GM21576 (cell line): ENCODE data around the gene WNT16.
"Not testable (repeated sequence)": the region's sequence is repeated elsewhere in the genome, so short reads cannot be mapped to it uniquely, and the experiment has no call there.

ENCODE experiments used
- ATAC-seq: cut with Tn5 transposase; IDR thresholded peaks from one replicate; pipeline ENCODE4 v1.9.1; 2021; ENCODE audit warnings: mild to moderate bottlenecking, moderate library complexity; ENCODE audit not compliant: unreplicated experiment

Gene WNT16

GRCh38 chr7:121328508-121329190, at the start of gene WNT16:
Gene WNT16, plus strand, starts transcription at chr7:121329000. Its CDS starts 293 bp downstream, at chr7:121329293.
- ATAC-seq, result no peak

- no peak for ATAC-seq
These were observed 49.7 kb upstream of the WNT16 start for GRCh38 chr7:121279060-121279620.

- no peak for ATAC-seq
These were observed 49.0 kb upstream of the WNT16 start for GRCh38 chr7:121279822-121280221.

DNA sequence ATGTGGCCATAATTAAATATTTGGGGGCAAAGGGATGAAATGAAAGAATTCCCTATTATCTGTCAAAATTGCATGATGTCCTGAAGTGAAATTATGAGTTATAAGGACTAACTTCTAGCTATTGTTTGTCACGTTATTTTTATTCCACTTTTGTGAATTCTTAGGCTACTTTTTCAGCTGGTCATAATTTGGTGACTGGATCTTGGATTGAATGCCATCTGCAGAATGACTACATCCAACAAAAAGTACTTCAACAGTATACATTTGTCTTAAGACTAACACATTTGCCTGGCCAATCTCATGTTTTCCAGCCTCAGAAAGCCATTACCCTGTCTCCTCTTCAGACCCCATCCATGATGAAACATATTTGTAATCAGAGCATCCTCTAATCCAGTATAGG, 48.1 kb upstream of the WNT16 start:
- no peak for ATAC-seq

GRCh38 chr7:121282129-121282528, 46.7 kb upstream of the WNT16 start:
- no peak for ATAC-seq

- ATAC-seq, result no peak
These were observed 43.6 kb upstream of the WNT16 start for GRCh38 chr7:121285066-121285667.

- no peak for ATAC-seq
These were observed 42.6 kb upstream of the WNT16 start for GRCh38 chr7:121286186-121286585.

DNA sequence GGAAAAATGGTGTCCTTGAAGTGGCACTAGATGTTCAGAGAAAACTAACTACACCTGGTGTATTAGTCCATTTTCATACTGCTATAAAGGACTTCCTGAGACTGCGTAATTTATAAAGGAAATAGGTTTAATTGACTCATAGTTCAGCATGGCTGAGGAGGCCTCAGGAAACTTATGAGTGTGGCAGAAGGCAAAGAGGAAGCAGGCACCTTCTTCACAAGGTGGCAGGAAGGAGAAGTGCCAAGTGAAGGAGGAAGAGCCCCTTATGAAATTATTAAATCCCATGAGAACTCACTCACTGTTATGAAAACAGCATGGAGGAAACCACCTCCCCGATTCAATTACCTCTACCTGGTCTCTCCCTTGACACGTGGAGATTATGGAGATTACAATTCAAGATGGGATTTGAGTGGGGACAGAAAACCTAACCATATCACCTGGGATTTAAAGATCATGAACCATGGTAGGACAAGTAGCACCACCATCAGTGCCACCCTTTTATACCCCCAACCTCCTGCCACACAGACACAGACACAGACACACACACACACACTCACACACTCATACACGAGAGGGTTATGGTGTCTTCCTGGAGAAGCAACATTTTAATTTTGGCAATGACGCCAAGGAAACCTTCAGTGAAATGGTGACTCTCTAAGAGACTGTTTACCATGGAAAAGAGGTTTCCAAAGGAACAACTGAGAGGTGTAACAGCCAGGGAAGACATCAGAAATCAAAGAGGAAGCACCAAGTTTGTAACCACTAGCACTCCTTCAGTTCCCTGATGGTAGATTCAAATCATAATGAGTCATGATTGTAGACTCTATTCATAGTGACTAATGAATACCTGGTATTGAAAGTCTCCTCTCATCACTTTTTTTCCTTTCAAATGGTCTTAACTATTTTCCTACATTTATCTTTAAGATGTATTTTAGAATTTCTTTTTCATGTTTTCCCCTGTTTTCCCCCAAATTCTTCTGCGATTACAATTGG, 41.8 kb upstream of the WNT16 start:
- ATAC-seq, result no peak

GRCh38 chr7:121288894-121289293, 39.9 kb upstream of the WNT16 start:
- ATAC-seq, result no peak

- not testable (repeated sequence) for ATAC-seq
These were observed 38.9 kb upstream of the WNT16 start for GRCh38 chr7:121289930-121290329.

DNA sequence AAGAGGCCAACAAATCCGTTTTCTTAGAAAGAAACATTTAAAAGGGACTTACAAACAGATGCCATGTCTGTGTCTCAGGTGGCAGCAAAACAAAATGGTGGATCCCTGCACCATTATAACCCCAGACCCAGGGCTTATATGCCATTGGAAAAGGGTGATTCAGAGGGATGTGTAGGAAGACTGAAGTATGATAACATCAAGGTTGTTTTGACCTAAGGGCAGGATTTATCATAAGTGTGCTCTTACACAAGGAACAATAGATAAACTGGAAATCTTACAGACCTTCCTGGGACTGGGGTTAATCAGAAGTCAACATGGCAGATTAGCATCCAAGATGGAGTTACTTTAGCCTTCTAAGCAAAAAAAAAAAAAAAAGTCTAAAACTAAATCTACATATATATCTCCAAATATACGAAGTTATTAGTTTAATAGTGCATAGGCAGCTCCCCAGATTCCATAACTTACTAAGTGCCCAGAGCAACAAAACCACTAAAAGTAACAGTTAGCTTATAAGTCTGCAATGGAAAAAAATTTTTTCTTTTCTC, 34.3 kb upstream of the WNT16 start:
- no peak for ATAC-seq

DNA sequence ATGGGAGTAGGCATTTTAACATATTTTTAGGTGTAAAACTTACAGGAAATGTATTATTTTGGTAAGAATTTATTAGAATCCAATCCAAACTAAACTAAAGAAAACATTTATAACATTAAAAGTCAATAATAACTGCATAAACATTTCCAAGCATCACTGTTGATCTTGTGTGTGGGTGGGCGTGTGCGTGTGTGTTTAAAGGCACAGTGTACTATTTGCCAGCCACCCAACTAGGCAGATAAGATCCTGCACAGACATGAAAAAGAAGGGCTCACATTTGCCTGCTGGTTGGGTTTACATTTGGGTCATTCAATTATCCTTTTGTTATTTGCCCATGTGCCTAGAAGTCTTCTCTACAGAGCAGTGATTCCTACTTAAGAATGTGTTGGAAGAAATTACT, 31.0 kb upstream of the WNT16 start:
- ATAC-seq, result no peak

GRCh38 chr7:121298831-121299239, 30.0 kb upstream of the WNT16 start:
- no peak for ATAC-seq

DNA sequence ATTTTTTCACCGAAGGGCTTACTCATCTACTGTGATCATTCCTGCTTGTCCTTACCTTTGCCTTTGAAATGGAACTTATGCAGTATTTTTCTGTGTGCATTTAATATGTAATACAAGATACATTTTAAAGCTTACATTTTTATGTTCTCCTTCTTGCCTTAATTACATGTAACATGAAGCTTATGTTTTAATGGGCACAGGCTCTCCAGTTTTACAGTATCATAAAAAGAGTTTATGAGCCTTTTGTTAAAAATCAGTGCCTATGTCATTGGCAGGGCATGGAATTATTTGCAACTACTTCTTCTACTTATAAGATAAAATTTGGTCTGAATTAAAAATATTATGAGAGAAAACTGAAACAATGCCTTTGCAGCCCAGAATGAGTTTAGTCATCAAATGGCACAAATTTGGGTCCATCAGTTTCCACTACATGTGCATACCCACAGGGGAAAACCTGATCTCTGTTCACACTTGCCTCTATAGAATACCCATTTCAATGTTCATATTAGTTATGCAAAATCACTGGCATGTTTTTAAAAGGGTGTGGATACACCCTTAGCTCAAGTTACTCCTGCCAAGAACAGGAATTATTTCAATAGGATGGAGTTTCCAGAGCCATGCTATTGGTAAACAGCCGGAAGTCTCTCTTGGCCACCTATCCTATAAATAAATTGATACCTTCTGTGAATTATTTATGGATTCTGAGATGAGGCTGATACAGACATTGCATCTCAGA, 27.9 kb upstream of the WNT16 start:
- ATAC-seq, result no peak

DNA sequence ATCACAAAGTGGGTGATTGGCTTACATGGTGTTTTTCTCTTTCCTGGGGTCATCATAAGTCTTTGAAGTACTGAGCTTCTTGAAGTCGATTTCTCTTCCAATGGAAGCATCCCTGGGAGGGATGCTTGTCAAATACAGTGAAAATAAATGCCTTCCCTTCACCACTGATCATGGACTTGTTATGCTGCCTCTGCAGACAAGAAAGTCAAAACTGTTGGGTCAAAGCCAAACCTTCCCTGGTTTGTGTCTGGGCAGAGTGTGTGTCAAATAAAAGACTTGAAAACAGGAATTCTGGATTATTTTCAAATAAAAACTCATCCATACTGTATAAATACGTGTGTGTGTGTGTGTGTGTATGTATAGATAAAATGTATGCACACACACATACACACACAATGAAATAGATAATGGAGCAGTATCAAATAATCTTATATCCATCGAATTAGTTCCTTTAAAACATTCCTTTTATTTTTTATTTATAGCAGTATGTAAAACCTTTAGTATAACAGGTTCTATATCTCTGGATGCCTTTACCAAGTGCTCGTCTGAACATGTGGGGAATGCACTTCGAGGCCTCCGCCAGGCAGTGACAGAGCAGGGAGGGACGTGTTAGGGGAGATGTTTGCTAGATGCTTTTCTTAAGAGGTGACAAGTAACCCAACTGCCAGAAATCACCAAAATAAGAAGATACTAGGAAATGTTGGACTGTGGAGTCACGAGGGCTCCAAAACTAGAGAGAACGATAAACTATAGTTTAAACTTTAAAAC, 27.2 kb upstream of the WNT16 start:
- no peak for ATAC-seq

DNA sequence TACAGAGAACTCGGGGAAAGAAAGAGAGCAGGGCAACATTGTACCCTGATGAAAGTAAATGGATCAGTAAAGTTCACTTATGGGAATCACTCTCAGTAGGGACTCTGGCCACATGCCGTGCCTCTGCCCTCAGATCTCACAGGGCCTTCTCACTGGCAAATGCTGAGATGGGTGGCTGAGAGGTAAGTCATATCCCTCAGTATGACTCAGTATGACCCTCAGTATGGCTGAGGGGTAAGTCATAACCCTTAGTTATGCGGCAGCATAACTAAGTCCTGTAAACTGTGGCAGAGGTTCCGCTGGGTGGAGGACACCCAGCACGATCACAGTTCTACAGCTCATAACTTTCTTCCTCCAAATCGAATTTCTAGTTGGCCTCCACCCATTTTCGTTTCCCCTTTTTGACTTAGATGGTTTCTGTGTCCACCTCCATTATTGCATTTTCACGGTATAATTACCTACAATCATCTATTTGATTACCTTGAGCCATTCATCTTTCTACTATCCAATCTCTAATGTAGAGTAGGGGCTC, 26.5 kb upstream of the WNT16 start:
- ATAC-seq, result peak; percentile 96

DNA sequence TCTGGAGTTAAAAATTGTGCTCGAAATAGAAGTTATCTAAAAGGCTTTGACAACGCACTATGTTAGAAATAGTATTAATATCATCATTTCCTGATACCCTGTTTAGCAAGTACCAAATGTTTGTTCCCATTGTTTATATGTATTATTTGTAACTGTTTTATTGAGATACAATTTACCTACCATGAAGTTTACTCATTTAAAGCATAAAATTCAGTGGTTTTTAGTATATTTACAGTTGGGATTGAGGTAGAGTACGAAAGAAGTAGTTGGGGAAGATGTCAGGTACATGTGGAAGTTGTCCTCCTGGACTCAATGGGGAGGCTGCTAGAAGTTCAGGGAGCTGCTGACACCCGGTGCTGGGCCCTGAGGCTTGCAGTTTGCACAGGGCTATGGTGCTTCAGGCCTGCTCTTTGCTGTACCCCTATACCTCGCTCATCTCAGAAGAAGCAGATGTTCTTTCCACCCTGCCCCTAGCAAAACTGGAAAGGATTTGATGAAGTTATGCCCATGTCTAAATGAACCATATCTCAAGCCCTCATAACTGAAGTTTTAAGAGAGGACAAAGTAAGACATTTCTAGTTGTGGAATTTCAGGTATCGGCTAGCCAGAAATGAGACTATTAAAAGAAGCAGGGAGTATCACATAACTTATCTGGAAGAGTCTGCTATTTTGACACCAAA, 25.2 kb upstream of the WNT16 start:
- ATAC-seq, result no peak

DNA sequence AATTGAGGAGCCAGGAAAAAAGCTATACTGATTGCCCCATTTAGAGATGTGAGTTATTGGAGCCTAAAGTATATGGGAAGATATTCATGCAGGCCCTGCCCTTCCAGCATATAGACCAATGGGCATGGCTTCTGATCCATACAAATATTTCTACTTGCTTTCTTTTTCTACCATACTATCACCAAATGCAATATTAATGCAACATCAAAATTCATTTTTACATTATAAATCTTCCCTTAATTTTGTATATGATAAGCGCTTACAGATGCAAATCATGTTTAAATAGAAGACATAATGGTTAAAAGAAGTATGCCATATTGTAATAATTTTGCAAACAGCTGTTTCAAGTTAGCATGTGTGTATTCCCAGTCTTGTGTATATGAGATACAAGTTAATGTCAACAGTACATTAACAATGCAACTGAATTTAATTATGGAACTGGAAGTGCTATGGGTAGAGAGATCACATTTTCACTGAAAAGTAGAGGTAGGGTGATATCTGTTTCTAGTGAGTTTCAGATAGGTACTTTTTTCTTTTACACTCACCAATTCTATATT, 24.6 kb upstream of the WNT16 start:
- no peak for ATAC-seq
